C4-2B (cell line): ENCODE results near the gene MVK.

ENCODE experiments used
- CTCF ChIP-seq: fragments of 450-650 bp; conservative IDR thresholded peaks from 2 replicates; pipeline ENCODE4 v1.5.1; 2017; ENCODE audit warnings: mild to moderate bottlenecking
- ZFX ChIP-seq: fragments of 450-650 bp; IDR thresholded peaks from 2 replicates; pipeline ENCODE4 v1.6.1; 2017

GRCh38 chr12:109645708-109646107, 72.1 kb downstream of the MVK start:
- TF ChIP-seq CTCF, result no peak
- TF ChIP-seq ZFX, result no peak
